ENCODE data around the gene PRR22.

The PRR22 gene

GRCh38 chr19:5787409-5788182 lies 3.0 kb upstream of the PRR22 start:
- Histone ChIP-seq H3F3A (ENCODE audit: control insufficient read depth, insufficient read depth) (no peaks in the 10 kb centered on the region), H3K4me1 (ENCODE audit: control insufficient read depth, low read length) (peaks cover 11% of the 10 kb centered on the region), H4K20me1 (ENCODE audit: control insufficient read depth, insufficient read depth, low read depth, low read length) (peaks cover 4% of the 10 kb centered on the region; the same call in 1 of the 2 replicates), H3K9me3 (ENCODE audit: control insufficient read depth, insufficient read depth, low read length) (no peaks in the 10 kb centered on the region), H3K27me3 (ENCODE audit: control insufficient read depth, low read length) (no peaks in the 10 kb centered on the region), H3K4me2 (ENCODE audit: low read length) (no peak overlapping the region), H3K9me2 (replicated peaks; ENCODE audit: control insufficient read depth, low read length) (no peaks in the 10 kb centered on the region), H3K36me3 (ENCODE audit: control insufficient read depth, low read length) (peaks cover 61% of the 10 kb centered on the region), H3K27ac (ENCODE audit: low read depth, low read length) (no peak overlapping the region), H3K79me2 (ENCODE audit: control insufficient read depth, low read length) (peaks cover 20% of the 10 kb centered on the region), H3K4me3 (ENCODE audit: low read length) (no peak overlapping the region)
- TF ChIP-seq CTCF (IDR thresholded peaks at IDR 0.05; ENCODE audit: low read depth, low read length, poor library complexity, severe bottlenecking): no peak
- no peak for TF ChIP-seq EZH2phosphoT487 (IDR thresholded peaks at IDR 0.05; ENCODE audit: borderline replicate concordance, low read length)

GRCh38 chr19:5786593-5787408 lies 2.3 kb upstream of the PRR22 start:
- Histone ChIP-seq H3K9me3 (ENCODE audit: control insufficient read depth, insufficient read depth, low read length) (no peaks in the 10 kb centered on the region), H3K4me2 (ENCODE audit: low read length) (no peak overlapping the region), H3K36me3 (ENCODE audit: control insufficient read depth, low read length) (peaks cover 62% of the 10 kb centered on the region), H3K27ac (ENCODE audit: low read depth, low read length) (no peak overlapping the region), H3F3A (ENCODE audit: control insufficient read depth, insufficient read depth) (no peaks in the 10 kb centered on the region), H4K20me1 (ENCODE audit: control insufficient read depth, insufficient read depth, low read depth, low read length) (peaks cover 4% of the 10 kb centered on the region; the same call in 1 of the 2 replicates), H3K9me2 (replicated peaks; ENCODE audit: control insufficient read depth, low read length) (no peaks in the 10 kb centered on the region), H3K27me3 (ENCODE audit: control insufficient read depth, low read length) (no peaks in the 10 kb centered on the region), H3K4me1 (ENCODE audit: control insufficient read depth, low read length) (peaks cover 11% of the 10 kb centered on the region), H3K79me2 (ENCODE audit: control insufficient read depth, low read length) (peaks cover 20% of the 10 kb centered on the region), H3K4me3 (ENCODE audit: low read length) (no peak overlapping the region)
- TF ChIP-seq CTCF (IDR thresholded peaks at IDR 0.05; ENCODE audit: low read depth, low read length, poor library complexity, severe bottlenecking): no peak
- TF ChIP-seq EZH2phosphoT487 (IDR thresholded peaks at IDR 0.05; ENCODE audit: borderline replicate concordance, low read length): no peak

GRCh38 chr19:5785423-5785822 lies 877 bp upstream of the PRR22 start:
- Histone ChIP-seq H3K4me3 (ENCODE audit: low read length) (no peak overlapping the region), H3K9me3 (ENCODE audit: control insufficient read depth, insufficient read depth, low read length) (no peaks in the 10 kb centered on the region), H4K20me1 (ENCODE audit: control insufficient read depth, insufficient read depth, low read depth, low read length) (peaks cover 4% of the 10 kb centered on the region; the same call in 1 of the 2 replicates), H3K4me1 (ENCODE audit: control insufficient read depth, low read length) (peaks cover 7% of the 10 kb centered on the region), H3K27me3 (ENCODE audit: control insufficient read depth, low read length) (no peaks in the 10 kb centered on the region), H3K9me2 (replicated peaks; ENCODE audit: control insufficient read depth, low read length) (no peaks in the 10 kb centered on the region), H3K4me2 (ENCODE audit: low read length) (no peak overlapping the region), H3F3A (ENCODE audit: control insufficient read depth, insufficient read depth) (no peaks in the 10 kb centered on the region), H3K27ac (ENCODE audit: low read depth, low read length) (no peak overlapping the region), H3K36me3 (ENCODE audit: control insufficient read depth, low read length) (peaks cover 59% of the 10 kb centered on the region), H3K79me2 (ENCODE audit: control insufficient read depth, low read length) (peaks cover 19% of the 10 kb centered on the region)
- no peak for TF ChIP-seq EZH2phosphoT487 (IDR thresholded peaks at IDR 0.05; ENCODE audit: borderline replicate concordance, low read length)
- TF ChIP-seq CTCF (IDR thresholded peaks at IDR 0.05; ENCODE audit: low read depth, low read length, poor library complexity, severe bottlenecking): no peak
